HG03558 (cell line): ENCODE data around the gene OVOL1.

Experiments used
- ATAC-seq: cut with Tn5 transposase; IDR thresholded peaks from one replicate; pipeline ENCODE4 v1.9.1; 2021; ENCODE audit warnings: moderate number of reproducible peaks; ENCODE audit not compliant: unreplicated experiment; ENCODE audit errors: extremely low read depth

OVOL1 gene

GRCh38 chr11:65777241-65777640 lies 9.6 kb upstream of the OVOL1 start:
- ATAC-seq: no peak

GRCh38 chr11:65777821-65778361 lies 9.0 kb upstream of the OVOL1 start:
- no peak for ATAC-seq

GRCh38 chr11:65778431-65778900 lies 8.4 kb upstream of the OVOL1 start:
- no peak for ATAC-seq

DNA sequence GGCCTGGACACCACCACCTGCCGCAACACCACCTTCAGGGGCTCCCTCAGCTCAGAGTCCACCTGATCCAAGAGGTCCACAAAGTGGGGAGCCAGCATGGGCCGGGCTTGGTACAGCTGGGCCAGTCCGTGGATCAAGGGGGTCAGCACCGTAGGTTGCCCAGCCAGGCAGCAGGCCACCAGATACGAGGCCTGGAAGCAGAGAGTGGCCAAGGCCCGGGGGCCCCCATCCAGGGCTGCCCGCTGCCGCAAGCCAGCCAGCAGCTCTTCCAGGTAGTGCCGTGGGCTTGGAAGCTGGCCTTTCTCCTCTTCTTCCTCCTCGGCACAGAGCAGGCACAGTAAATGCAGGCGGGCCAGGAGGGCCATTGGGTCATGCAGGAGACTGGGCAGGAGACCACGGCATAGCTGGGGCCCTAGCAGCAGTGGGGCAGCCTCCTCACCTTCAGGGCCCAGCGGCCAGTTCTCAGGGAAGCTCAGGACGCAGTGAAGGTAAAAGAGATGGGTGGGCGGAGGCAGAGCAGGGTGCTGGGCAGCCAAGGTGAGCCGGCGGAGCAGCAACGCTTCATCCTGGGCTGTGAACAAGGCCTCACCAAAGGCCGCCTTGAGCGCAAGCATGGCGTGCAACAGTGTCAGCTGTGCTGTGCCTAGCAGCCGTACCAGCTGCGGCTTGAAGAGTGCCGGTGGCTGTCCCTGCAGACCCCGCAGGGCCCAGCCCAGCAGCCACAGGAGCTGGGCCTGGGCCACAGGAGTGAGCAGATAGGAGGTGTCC lies 7.8 kb upstream of the OVOL1 start:
- ATAC-seq: no peak

GRCh38 chr11:65779669-65779918 lies 7.3 kb upstream of the OVOL1 start:
- ATAC-seq: no peak

- ATAC-seq: no peak
These were observed 6.7 kb upstream of the OVOL1 start for GRCh38 chr11:65779919-65780769.

GRCh38 chr11:65780770-65781151 lies 6.1 kb upstream of the OVOL1 start, which contains the start of gene AP5B1:
AP5B1 (minus strand) TSS chr11:65780976; CDS start chr11:65780591, 385 bp downstream.
- ATAC-seq: no peak

DNA sequence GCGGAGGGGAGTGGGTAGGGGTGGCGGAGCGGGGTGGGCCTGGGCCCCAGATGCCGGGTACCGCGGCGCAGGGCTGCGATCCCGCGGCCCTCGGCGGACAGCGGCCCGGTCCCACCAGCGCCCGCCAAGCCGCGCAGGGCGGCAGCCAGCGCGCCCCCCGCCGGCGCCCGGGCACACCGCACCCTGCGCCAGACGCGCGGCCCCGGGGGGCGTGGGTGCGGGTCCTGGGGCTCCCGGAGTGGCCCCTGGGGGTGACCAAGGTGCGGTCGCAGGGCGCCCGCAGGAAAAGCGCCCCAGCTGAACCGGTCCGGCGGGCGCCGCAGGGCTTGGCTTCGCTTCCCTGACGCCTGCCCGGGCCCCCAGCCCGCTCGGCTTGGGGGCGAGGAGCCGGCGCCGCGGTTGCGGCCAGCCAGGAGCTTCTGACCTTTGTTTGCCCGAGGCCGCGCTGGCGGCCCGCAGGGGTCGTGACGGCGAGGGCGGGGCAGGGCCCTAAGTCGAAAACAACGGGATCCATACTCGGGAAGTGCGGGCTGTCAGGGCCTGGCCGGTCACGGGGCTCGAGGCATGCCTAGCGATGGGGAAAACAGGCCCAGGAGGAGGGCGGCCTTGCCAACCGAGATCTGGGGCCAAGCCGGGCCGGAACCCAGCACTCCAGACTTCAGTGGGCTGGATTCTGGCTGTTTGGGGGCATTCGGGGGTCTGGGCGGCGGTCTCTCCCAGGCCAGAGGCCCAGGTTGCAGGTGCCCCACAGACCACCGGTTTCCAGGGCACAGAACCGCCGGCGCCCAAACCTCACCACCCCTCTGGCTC lies 5.5 kb upstream of the OVOL1 start:
- ATAC-seq: no peak

- ATAC-seq: no peak
These were observed 4.7 kb upstream of the OVOL1 start for GRCh38 chr11:65781962-65782815.

GRCh38 chr11:65782816-65783228 lies 4.0 kb upstream of the OVOL1 start:
- ATAC-seq: no peak

DNA sequence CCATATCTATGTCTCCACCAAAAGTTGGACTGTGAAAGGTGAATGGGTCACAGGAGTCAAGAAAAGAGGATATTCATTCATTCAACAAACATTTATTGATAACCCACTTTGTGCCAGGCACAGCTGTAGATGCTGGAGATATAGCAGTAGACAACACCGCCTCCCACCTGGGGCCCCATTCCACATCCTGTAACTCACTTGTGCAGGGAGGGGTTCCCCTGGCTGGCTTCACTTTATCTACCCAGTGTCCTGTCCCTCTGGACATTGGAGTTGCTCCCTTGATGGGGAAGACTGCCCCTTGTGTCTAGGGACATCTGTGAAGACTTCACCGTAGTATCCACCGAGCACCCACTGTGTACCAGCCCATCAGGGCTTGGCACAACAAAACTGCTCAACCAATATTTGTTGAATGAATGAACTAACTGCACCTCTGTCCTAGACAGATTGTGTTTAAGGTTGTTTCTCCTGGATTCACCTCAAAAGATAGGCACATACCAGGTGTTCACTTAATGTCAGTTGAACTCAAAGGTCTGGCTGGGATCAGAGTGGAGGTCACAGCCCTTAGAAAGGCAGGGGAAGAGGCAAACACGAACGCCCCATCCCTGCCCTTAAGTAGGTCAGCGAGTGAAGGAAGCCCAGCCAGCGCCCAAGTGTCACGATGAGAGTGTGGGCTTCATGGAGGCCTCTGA lies 1.4 kb upstream of the OVOL1 start:
- ATAC-seq: no peak

- ATAC-seq: no peak
These were observed 666 bp upstream of the OVOL1 start for GRCh38 chr11:65786008-65786785.

GRCh38 chr11:65787649-65788622 lies 1.1 kb downstream of the OVOL1 start:
- no peak for ATAC-seq

- ATAC-seq: no peak
These were observed 2.0 kb downstream of the OVOL1 start for GRCh38 chr11:65788821-65789220.

DNA sequence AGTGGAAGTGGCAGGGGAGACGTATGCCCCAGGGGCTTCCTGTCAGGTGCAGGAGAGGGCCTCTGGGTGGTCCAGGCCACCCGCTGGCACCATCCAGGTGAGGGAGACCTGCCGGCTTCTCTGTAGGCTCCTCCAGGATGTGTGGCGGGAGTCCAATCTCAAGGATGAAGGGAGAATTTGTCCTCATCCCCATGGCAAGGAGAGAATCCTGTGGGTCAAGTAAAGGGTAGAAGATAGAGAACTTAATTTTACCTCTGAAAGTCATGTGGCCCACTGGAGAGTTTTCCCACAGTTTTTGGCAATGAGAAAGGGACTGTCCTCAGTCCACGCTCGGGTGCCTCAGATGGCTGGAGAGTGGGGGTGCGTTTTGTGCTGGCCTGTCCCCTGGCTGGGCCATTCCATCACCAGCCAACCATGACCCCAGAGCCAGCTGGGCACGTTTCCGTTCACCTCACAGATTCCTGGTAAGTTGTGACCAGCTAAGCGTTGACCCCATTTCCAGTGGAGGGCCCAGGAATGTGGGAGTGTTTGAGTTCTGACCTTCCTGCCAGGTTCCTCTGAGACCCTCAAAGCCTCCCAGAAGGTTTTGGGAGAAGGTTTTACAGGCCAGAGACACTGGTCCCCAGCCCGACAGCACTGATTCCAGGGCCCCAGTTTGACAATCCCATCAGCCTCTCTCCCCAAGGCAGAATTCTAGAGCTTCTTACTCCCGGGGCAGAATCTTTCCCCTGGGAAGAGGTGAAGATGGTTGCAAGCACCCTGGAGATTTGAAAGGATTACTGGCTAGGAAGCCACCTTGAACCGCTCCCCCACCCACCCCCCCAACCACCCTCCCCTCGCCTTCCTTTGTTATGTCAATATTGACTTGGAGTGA lies 2.6 kb downstream of the OVOL1 start:
- ATAC-seq: no peak
